ELF-1 (cell line): ENCODE data around the gene MED27.
"Not testable (repeated sequence)": the region's sequence is repeated elsewhere in the genome, so short reads cannot be mapped to it uniquely, and the experiment has no call there.

ENCODE experiments used
- DNase-seq: peaks from one replicate; pipeline ENCODE4 v3.0.0-alpha.2; 2016; ENCODE audit warnings: low read depth, low spot score

Gene MED27

DNA sequence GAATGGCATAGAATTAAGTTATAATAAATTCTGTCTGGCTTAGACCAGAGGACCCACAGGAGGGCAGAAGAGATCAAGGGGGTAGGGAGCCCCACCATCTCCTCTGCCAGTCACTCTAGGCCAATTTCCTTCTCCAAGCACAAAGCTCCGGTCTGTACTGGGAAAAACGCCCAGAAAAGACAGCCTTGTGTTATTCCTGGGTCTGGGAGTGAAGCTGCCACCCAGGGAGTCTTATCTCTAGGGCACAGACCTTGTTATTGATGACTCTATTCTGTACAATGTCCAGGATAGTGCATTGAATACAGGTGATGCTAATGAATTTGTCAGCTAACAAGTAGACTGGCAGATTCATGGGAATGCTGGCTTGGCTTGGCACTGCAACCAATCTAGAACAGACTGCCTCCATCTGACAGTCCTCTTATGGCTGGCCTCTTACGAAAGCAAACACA, 60.7 kb downstream of the MED27 start:
- DNase-seq: no peak

DNA sequence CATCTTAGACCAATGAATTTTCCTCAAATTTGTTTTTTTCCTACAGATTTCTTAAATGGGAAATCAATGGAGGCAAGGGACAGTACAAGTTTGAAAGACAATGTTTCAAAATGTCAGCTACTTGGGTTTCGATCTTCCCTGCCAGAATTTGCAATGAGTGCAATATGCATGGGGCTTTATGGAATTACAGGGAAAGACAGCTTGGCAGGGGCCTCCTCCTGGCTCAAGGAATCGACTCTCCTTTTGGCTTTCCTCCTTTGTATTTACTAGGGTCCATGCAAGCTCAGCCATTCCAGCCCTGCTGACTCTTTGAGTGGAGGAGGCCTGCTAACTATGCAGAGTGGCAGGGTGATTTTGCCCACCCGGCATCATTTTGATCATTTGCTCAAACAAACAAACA, 63.2 kb downstream of the MED27 start:
- DNase-seq: no peak

DNA sequence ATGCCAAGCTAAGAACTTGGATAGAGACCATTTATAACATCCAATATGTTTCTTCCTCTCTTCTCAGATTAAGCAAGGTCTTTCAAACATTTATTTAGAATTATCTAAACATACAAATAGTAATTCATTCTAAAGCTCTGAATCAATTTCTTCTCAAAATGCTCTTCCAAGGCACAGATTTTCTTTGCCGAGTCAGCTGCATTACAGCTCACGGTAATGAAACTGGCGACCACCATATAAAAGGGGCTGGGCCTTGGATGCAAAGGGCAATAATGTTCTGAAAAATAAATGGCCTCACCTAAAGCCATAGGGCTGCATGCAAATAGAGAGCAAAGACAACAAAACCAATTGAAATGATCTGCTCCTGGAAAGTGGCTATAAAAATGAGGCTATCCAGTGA, 63.8 kb downstream of the MED27 start:
- DNase-seq: no peak

DNA sequence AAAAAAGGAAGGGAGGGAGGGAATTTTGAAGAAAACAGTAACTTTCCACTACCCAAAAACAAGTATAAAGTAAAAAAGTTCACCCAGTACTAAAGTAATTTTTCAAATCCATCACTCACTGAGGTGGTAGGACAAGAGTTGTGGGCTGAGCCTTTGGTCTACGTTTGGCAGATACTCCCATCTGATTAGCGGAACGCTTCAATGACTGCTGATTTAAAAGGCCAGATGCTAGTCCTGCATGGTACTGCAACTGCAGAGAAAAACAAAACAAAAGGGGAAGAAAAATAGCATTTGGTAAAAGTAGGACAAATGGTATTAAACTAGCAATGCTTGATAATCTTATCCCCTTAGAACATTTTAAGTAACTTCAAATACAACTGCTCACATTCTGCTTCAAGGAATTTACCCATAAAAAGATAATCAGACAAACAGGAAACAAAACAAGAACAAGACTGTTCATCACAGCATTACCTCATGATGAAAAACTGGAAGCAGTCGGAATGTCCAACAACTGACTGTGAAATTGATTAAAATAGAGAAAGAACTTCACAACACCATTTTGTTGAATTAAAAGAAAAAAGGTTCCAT, 65.4 kb downstream of the MED27 start:
- DNase-seq: no peak

DNA sequence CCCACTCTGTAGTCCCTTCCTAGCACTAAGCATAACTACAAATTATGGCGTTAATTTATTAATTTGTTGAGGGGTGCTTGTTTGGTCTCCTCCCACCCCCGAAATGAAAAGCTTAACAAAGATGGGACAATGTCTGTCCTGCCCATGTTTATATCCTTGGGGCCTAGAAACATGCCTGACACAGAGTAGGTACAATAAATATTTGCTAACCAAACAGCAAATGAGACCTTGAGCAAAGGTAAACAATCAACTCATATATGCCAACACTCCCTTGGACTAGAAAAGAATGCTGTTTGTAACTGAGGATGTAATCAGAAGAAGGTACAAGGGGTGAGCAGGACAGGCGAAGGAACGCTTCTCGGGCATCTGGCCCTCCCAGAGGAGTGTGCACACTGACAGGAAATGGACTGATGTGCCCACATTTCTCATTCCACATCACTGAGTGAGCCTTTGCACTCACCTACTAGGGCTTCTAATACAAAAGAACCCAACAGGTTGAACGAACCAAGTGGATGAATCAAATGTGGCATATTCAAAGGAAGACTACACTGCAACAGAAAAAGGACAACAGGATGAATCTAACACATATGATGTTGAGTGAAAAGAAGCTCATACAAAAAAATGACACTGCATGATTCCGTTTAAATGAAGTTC, 66.8 kb downstream of the MED27 start:
- no peak for DNase-seq

DNA sequence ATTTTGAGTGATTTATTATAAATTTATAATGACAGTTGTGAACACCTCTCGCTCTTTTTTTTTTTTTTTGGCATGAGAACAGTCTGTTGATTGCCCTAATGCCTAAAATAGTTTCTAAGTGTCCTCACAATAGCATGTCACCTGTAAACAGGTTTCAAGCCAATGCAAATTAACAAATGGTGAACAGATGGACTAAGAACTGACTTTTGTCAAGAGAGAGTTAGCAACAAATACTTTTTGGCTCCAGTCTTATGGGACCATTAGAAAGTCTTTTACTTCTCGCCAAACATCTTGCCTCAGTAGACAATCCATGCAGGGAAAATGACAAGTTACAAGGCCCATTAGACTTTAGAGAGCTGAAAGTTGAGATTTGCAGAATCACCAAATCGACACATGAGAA, 67.8 kb downstream of the MED27 start:
- DNase-seq: no peak

DNA sequence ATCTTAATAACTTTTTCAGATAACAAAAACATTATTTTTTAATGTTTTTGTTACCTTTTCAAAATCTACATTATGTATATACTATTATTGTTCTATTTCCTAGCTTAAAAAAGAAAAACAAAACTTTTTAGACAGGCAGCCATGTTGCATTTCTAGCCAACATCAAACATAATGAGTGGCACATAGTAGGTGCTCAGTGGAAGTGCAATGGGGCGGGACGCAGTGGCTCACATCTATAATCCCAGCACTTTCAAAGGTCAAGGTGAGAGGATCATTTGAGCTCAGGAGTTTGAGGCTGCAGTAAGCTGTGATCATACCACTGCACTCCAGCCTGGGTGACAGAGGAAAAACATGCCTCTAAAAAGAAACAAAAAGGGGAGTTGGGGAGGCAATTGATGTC, 68.4 kb downstream of the MED27 start:
- DNase-seq: no peak

DNA sequence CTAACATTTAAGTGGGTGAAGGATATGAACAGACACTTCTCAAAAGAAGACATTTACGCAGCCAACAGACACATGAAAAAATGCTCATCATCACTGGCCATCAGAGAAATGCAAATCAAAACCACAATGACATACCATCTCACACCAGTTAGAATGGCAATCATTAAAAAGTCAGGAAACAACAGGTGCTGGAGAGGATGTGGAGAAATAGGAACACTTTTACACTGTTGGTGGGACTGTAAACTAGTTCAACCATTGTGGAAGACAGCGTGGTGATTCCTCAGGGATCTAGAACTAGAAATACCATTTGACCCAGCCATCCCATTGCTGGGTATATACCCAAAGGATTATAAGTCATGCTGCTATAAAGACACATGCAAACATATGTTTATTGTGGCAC, 69.5 kb downstream of the MED27 start:
- not testable (repeated sequence) for DNase-seq

DNA sequence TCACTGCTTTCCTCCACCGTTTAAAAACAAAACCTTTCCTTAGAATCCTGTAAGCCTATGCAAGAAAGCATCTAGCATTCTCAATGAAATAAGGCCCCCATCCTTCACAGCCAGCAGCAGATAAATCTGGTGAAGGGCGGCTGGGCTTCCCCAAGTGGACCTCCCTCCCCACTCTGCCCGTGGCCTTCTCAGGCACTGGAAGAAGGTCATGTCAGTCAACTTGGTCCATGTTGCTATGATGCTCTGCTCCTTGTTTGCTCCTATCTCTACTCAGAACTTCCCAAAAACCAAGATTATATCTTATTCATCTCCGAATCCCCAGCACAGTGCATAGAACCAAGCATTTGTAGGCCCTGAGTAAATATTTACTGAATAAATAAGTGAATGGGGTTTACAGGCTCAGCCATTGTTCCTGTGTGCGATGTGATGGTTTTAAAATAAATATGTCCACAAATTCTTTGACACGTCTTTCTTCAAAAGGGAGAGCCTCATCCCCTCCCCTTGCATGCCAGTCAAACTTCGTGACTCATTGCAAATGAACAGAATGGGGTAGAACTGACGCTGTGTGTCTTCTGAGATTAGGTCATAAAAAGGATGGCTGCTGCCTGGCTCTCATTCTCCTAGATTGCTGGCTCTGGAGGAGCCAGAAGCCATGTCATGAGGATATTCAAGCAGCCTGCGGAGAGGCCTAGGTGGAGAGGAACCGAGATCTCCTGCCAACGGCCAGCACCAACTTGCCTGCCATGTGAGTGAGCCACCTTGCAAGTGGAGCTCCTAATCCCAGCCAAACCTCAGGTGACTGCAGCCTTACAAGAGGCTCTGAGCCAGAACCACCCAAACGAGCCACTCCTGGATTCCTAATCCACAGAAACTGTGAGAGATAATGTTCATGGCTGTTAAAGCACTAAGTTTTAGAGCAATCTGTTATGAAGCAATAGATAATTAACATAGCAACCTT, 70.5 kb downstream of the MED27 start:
- no peak for DNase-seq

DNA sequence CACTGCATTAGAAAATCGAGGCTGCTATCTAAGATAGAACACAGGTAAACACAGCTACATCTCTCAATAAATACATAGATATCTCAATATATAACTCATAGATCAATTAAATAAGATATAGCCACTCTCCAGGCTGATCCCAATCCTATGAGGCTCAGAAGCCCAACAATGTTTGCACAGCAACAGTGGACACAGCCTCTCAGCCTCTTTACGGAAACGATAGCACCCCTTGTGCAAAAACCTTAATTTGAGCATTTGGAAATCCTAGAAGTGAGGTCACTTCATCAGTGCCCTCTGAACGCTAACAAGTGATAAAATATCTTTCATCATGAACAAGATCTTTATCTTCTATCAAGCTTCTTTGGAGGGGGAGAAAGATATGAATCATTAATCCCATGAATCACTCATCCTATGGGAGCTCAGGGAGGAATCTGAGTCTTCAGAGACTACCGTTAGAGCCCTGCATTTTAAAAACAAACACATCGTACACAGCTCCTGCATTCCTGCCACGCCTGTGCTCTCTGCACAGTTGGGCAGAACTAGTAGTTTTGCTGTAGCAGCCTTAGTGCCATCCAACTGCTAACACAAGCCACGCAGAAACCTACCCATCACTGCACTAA, 71.4 kb downstream of the MED27 start:
- no peak for DNase-seq

DNA sequence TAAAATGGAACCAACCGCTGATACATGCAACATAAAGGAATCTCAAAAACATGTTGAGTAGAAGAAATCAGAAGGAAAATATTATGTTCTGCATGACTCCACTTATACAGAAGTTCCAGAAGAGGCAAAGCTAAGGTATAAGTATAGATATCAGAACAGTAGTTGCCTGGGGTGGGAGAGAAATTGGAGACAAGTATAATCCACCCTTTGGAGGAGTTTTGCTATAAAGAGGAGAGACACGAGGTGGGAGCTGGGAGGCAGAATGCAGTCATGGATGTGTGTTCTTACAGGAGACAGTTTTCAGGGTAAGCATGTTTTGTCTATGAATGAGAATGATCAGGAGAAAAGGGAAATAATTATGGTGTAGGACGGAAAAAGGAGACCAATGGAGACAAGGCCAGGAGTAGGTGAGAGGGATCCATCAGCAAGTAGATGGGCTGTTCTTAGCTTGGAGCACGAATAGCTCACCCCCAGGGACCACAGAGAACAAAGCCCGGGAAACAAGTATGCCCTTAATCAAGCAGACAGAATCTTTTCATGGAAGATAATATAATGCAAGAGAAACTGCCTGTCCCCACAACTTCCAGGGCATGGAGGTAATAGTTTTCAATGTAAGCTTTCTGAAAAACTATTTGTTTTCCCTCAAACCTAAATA, 72.2 kb downstream of the MED27 start:
- no peak for DNase-seq

DNA sequence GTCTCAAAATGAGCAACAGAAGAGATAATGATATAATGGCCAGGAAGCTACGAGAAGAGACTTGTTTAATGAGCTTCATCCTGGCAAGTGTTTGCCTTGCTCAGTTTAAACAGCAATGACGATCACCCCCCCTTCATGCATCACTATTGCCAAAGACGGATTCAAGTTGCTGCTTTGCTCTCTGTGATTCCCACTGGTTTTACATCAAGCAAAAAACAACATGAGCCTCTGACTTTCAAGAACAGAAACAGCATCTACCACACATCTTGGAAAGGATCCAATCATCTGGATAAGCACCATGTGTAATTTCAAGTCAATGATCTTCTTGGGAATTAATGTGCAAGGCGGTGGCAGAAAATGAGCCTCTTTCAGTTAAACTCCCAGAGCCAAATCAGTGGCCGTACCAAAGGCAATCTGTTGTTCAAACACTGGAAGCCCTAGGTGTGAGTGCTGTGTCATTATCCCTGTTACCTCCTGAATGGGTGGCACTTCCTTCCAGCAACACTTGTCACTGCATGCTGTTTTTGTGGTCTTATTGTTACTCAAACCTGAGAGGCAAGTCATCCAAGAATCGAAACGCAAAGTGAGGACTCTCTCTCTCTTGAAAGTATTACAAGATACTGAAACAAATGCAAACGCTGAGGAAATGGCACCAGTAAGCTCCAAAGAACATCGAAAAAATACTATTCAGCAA, 72.8 kb downstream of the MED27 start:
- DNase-seq: no peak

DNA sequence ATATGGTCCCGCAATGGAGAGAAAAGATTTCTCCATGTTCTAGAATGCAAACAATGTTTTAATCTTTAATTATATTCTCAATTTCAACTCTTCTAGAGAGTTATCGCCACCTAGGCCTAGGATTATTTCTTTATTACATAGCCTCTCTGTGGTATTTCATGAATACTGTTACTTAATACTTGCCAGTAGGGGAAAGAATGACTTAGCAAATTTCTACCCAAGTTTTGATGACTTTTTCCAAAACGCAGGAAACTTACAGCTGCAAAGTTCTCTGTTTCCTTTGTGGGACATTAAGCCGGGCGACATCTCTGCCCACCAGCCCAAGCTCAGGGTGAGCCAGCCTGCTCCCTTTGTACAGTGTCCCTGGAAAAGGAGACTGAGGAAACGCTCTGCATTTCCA, 73.8 kb downstream of the MED27 start:
- no peak for DNase-seq

DNA sequence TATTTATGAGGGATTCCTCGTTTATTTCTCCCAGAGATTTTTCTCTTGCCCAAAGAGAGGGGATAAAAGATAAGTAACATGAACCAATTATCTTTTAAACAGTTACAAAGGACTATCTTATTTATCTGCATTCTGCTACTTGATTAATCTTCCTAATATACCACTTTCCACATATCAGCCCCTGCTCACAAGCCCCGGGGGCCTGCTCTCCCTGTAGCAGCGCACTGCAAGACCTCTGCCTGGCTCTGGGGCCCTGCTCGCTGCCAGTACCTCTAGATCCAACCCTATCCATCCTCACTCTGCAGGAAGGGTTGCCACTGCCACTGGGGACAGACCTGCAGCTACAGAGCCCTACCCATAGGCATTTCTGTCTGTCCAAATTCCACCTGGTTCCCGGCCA, 75.3 kb downstream of the MED27 start:
- no peak for DNase-seq

DNA sequence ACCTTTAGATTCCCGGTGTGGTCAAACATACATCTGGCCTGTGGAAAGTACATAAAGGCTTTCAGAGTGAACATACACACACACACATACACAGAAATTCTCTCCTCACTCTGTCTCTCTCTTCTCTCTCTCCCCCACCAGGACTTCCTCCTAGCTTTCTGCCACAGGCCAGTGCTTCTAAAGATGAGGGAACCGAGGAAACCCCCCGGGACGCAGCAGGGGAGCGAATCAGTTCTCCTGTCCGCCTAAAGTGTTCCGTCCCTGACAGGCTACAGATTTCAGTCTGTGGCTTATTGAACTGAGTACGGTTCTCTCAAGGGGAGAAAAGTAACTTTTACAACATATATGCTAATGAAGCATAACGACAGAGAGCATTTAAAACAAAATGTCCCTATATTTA, 75.8 kb downstream of the MED27 start:
- no peak for DNase-seq

DNA sequence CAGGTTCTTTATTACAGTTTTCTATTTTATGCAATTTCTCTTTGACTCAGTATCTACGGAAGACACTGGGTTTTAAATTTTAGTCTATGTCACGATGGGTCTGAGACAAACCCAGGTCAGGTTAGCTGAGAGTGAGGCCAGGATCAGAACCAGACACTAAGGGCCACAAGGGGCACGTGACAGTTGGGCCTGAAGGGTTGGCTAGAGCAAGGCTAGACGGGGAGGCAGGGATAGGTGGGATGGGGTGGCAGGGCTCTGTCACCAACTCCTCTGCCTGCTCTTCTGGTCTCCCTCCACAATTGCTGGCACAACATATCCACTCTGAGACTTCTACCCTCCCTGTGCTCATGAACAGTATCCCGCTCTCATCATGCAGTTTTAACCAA, 76.4 kb downstream of the MED27 start:
- DNase-seq: no peak

DNA sequence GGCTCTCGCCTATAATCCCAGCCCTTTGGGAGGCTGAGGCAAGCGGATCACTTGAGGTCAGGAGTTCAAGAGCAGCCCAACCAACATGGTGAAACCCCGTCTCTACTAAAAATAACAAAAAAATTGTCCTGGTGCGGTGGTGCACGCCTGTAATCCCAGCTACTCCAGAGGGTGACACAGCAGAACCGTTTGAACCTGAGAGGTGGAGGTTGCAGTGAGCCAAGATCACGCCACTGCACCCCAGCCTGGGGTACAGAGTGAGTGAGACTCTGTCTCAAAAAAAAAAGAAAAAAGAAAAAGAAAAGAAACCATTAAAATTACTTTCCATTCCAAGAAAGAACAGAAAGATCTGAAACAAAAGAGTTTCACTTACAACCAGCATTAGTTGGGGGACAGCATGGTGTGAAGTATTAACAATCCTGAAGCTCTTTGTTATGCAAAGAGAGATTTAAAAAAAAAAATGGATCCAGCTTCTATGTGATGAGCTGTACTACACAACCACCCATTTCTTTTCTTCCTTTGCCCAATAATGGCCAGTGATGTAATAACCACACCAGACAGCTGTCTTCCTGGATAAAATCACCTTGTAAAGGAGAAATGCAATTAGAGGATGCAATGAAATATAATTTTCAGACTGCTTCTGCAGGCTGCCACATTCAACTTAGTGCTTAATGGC, 76.9 kb downstream of the MED27 start:
- DNase-seq: no peak

DNA sequence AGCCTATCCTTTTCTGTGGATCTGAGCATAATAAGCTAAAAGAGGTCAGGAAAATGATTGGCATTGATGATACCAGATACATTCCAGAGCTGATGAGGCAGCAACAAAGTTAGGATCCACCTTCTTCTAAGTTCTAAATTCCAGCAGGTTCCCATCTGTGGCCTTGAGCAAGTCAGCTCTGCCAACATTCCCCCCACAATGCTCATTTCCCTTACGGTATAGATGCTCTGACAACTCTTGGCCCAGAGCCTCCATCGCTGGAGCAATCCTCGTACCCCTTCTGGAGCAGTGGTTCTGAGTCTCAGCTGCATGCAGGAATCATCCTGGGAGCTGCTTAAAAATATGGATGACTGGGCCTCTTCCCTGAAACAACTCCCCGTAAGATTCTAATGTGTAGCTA, 78.1 kb downstream of the MED27 start:
- no peak for DNase-seq

DNA sequence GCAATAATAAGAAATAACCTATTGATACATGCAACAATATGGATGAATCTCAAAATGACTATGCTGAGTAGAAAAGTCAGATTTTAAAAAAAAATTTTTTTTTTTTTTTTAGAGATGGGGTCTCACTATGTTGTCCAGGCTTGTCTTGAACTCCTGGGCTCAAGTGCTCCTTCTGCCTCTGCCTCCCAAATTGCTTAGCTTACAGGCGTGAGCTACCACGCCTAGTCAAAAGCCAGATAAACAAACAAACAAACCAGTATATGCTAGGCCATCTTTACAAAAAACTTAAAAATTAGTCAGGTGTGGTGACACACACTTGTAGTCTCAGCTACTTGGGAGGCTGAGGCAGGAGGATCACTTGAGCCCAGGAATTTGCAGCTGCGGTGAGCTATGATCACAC, 79.0 kb downstream of the MED27 start:
- no peak for DNase-seq

DNA sequence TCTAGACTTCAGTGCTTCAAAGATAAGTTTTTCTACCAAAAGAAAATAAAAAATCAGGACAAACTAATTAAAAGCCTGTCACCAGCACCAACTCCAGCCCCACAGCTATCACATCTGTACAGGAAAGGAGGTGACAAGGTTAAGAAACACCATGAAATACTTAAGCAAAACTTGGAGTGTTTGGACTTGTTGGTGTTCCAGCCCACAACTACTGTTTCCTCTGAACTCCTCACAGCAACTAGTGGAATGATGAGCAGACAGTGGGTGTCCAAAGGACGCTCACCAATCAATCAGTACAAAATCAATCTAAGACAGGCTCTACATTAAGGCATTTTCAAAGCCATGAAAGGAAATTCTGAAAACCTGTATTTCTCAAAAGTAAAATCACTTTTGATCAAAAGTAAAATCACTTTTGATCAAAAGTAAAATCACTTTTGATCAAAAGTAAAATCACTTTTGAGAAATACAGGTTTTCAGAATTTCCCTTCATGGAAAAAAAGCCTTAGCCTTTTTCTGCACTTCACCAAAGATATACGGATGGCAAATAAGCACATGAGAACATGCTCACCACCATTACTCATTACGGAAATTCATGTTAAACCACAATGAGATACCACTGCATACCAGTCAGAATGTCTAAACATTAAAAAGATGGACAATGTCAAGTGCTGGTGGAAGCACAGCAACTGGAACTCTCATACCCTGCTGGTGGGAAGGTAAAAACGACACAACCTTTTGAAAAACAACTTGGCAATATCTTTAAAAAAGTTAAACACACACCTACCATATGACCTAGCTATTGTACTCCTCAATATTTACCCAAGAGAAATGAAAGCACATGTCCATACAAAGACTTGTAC, 79.7 kb downstream of the MED27 start:
- DNase-seq: no peak
